ENCODE measurements around the gene CCDC71L.

GRCh38 chr7:106609416-106609815, 51.5 kb downstream of the CCDC71L start:
- TF ChIP-seq, protein P1, sequence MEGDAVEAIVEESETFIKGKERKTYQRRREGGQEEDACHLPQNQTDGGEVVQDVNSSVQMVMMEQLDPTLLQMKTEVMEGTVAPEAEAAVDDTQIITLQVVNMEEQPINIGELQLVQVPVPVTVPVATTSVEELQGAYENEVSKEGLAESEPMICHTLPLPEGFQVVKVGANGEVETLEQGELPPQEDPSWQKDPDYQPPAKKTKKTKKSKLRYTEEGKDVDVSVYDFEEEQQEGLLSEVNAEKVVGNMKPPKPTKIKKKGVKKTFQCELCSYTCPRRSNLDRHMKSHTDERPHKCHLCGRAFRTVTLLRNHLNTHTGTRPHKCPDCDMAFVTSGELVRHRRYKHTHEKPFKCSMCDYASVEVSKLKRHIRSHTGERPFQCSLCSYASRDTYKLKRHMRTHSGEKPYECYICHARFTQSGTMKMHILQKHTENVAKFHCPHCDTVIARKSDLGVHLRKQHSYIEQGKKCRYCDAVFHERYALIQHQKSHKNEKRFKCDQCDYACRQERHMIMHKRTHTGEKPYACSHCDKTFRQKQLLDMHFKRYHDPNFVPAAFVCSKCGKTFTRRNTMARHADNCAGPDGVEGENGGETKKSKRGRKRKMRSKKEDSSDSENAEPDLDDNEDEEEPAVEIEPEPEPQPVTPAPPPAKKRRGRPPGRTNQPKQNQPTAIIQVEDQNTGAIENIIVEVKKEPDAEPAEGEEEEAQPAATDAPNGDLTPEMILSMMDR (IDR thresholded peaks at IDR 0.05; ENCODE audit: low read depth, low read length) = no peak
- no peak for TF ChIP-seq EZH2phosphoT487 (IDR thresholded peaks at IDR 0.05; ENCODE audit: low read depth)

Measured in OCI-LY3 (cell line).